ENCODE results near the gene PFN3.
"Not testable (repeated sequence)": the region's sequence is repeated elsewhere in the genome, so short reads cannot be mapped to it uniquely, and the experiment has no call there.

The PFN3 gene

DNA sequence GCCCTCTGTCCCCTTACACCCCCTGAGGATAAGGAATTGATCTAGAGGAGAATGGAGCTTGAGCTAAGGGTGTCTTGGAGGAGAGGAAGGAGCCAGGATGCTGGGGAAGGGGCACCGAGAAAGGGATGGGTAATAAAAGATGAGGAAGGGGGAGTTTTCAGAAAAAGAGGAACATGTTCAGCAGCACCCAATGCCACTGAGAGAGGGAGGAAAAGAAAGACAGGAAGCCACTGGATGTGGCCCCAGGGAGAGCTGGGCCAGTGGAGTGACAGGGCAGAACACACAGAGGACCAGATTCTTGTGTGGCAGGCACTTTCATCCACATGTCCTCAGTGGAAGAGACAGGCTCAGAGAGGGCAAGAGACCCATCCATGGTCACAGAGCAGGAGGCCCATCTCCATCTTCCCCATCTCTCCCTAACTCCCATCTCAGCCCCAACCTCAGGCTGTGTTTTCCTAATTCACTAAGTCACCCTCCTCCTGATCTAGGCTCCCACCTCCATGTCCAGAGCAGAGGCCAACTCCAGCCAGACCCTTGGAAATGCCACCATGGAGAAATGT is 7.2 kb downstream of the PFN3 start:
- no peak for DNase-seq (ENCODE audit: low spot score)

DNA sequence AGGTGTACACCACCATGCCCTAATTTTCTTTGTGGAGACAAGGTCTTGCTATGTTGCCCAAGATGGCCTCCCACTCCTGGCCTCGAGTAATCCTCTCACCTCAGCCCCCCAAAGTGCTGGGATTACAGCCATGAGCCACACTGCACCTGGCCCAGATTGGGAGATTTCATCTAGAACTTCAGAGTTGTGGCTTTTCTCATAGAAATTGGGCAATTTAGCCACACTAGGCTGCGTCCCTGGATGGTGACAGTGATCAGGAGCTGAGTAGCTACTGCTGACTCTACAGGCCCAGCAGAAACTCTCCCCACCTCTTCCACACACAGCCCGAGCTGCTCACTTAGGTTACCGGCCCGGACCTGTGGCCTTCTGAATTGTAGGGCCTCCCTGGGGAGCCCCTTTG is 7.7 kb downstream of the PFN3 start:
- no peak for DNase-seq (ENCODE audit: low spot score)

DNA sequence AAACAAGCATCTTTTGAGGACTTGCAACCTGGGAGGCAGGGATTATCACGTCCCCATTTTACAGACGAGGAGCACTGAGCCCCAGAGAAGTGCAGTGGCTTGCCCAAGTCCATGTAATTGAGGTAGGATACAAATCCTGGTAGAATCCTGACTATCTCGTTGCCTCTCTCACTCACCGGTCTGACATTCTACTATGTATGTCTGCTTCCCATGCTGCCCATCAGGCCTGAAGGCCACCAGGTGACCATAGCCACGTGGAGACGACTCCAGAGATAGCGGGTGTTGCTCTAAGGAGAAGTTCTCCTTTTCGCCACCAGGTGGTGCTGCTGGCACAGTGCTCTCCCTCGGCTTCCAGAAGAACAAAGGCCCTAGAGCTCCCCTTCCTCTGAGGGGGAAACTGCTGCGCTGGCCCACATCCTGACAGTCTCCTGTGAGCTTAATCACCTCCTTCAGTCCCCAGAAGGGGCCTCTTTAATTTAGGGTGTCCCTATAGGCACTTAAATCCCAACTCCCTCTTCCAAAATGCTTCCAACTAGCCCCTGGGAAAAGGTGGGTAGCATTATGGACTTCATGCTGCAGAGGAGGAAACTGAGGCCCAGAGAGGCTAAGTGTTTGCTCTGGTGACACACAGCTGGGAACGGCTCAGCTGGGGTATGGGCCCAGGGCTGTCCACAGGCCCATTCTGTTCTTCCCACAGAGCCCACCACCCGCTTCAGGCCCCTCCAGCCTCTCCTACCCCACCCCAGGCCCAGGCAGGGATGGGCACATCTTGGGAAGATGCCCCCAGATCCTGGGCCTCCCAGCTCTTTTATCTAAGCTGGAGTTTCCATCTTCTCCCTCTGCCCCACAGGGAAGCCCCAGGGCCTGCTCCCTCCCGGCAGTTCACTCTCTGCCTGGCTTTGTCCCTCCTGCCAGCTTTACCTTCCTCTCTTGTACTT is 9.8 kb downstream of the PFN3 start:
- DNase-seq (ENCODE audit: low spot score) = peak; percentile 88

- peak; percentile 53 for DNase-seq (ENCODE audit: low spot score)
Measured at GRCh38 chr5:177389241-177390169, 11.0 kb downstream of the PFN3 start.

DNA sequence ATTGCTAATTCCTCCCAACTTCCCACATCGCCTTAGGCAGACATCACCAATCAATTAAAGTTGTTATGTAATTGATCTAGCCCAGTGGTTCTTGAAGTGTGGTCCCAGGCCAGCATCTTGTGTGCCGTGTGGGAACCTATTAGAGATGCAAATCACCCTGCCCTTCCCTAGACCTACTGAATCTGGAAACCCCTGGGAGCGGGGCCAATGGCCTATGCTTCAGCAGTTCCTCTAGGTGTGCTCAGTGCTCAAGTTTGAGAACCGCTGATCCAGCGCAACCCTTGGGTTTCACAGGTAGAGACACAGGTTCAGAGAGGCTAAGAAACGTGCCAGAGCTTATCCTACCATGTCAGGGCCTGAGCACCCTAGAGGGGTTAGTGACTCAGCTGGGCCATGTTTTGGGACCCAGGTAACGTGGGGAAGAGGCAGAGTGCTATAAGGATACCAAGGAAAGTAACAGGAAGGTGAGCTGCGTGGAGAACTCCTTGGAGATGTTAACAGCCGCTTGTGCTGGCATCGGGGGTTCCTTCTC is 11.9 kb downstream of the PFN3 start:
- no peak for DNase-seq (ENCODE audit: low spot score)

GRCh38 chr5:177387405-177387804 is 13.1 kb downstream of the PFN3 start:
- no peak for DNase-seq (ENCODE audit: low spot score)

GRCh38 chr5:177386542-177386941 is 13.9 kb downstream of the PFN3 start:
- DNase-seq (ENCODE audit: low spot score) = no peak

DNA sequence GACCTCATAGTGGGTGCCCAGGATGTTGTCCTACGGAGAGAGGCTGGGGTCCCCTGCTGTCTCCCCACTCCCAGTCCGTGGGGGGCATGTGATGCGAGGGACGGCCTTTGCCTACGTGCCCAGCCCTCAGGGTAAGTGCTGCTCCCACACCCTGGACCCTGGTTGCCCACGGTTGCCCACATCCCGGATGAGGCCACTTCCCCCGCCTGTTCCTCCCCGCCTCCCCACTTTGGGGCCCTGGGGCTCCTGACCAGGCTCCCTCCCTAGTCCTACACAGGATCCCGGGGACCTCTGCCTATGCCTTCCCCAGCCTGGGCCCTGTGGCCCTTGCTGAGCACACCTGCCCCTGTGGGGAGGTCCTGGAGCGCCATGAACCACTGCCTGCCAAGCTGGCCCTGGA is 14.7 kb downstream of the PFN3 start:
- DNase-seq (ENCODE audit: low spot score) = no peak

DNA sequence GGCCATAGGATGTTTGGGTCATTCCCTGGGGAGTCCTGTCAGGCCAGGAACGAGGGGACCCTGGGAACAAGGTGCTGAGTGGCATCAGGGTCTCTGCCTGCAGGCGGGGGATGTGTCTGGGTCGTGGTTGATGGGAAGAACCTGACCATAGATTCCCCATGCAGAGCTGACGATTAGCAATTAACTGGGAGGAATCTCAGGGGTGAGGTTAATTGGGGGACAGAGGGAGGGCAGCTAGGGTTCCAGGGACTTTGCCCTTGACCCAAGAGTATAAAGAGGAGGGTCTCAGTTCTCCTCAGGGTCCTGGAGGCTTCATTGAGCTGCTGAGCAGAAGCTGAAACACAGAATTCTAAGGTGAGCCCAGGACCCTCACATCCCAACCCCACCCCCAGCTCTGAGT is 16.3 kb downstream of the PFN3 start, which contains the start of gene SLC34A1:
TSS of gene SLC34A1 (plus strand) at position 301 of the 400 bp plus-strand sequence. CDS start 1,308 bp downstream, outside the sequence.
- DNase-seq (ENCODE audit: low spot score) = no peak

DNA sequence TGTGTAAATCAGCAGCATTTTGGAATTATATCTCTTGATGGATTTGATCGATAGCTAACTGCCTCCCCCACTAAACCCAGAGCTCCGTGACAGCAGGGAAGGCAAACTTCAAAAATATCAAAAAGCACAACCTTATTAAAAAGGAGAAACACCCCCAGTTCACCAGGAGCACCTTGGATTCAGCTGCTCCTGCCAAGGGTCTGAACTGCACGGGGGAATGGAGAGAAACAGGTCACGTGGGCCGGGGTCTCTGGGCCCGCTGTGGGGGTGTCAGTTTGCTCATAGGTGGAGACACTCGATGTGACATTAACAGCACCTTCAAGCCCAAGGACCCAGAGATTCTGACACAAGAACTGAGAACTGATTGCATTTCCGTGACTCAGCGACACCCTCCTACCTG is 17.3 kb downstream of the PFN3 start:
- no peak for DNase-seq (ENCODE audit: low spot score)

- DNase-seq (ENCODE audit: low spot score) = no peak
Measured at GRCh38 chr5:177382423-177383029, 17.9 kb downstream of the PFN3 start.

DNA sequence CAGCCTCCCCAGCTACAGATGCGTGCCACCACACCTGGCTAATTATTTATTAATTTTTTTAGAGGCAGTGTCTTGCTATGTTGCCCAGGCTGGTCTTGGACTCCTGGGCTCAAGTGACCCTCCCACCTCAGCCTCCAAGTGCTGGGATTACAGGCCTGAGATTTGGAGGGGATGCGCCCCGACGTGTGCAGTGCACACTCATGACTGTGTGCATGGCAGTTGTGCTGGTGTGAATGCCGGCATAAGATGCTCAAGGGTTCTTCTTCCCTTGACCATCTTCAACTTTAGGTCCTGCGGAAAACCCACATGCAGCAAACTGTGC is 19.7 kb downstream of the PFN3 start:
- no peak for DNase-seq (ENCODE audit: low spot score)

DNA sequence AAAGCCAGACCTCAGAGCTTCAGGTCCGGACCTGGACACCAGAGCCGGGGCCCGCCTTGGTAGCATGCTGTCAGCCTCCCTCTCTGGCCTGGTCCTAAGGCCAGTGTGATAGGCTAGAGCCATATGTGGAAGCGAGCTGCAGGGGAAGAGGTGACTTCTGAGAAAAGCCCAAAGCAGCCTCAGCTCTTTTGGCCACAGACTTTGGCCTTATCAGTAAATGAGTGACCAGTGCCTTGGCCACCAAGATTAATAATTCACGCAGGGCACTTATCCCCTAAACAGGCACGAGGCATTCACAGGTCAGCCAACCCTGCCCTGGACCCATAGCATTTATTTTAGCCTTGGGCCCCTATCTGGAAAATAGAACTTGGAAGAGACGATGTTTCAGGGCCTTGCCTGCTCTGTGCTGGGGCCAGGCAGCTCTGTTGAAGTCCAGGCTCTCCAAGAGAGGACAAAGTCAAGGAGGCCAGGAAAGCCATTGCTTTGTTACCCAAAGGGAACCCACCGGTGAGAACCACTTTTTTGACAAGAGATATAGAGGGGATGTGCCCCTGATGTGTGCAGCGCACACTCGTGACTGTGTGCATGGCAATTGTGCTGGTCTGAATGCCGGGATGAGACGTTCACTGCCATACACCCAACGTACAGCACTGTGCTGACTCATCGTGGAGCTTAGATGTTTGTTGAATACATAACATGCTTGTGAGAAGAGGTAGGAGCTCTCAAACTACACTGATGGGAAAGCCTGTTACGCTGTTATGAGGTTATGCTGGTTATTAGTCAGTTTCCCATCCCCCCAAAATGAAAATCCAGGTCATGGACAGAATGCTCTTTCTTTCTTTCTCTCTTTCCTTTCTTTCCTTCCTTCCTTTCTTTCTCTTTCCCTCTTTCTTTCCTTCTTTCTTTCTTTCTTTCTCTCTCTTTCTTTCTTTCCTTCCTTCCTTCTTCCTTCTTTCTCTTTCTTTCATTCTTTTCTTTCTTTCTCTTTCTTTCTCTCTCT is 21.3 kb downstream of the PFN3 start:
- DNase-seq (ENCODE audit: low spot score) = peak; percentile 67

DNA sequence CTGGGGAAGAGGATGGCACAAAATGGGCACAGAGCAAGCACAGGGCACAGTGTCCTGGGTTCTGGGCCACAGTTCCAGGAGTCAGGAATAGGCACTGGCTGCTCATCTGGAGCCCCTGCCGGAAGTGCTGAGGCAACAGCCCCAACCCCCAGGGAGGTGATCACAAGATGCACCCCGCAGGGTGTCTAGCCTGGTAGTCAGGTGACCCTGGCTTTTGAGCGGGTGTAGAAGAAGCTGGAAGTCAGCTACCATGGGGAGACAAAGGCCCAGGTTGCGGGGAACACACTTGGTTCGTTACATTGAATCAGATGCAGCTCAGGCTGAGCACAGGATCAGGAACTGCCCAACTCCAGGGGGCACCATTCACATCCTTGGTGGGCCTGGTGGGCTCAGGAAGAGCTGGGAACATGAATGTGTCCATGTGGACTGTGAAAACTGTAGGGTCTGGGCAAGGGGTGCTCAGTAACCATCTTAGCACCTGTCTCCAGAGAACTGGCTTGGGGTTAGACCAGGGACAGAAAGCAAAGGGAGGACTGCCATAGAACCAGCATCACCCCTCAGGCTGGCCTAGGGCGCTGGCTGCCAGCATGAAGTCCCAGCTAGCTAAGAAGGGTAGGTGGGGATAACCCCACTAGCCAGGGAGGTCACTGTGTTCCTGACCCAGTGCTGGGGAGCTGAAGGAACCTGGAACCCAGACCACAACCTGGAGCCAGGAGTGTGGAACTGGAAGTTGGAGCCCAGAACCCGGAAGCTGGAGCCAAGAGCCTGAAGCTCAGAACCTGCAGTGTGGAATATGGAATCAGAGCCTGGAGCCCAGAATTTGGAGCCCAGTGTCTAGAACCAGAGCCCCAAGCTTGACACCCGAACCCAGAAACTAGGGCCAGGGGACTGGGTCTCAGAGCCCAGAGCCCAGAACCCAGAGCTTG is 22.3 kb downstream of the PFN3 start:
- DNase-seq (ENCODE audit: low spot score) = no peak

DNA sequence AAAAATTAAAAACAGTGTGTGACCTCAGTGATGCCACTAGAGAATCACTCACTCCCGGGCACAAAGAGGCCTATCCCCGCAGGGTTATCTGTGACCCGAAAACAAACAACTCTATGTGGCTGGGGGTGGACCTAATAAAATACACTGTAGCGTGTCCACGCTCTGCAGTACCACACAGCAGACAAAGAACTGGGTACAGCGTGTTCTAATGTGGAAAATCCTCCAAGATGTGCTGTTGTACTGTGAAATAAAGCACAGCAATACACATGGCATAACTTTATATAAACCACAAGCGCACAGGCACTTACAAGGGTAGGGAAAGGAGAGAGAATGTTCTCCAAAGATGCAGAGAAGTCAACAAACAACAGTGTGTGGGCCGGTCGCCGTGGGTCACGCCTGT is 24.4 kb downstream of the PFN3 start:
- no peak for DNase-seq (ENCODE audit: low spot score)

DNA sequence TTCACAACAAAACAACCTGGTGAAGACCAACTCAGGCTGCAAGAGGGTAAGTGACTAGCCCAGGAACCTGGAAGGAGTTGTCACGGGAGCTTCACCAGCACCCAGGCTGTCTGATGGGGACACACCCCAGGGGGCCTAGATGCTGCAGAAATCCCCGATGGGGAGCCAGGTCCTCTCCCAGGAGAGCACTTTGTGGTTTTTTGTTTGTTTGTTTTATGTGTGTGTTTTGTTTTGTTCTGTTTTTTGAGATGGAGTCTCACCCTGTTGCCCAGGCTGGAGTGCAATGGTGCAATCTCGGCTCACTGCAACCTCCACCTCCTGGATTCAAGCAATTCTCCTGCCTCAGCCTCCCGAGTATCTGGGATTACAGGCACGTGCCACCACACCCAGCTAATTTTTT is 24.9 kb downstream of the PFN3 start:
- not testable (repeated sequence) for DNase-seq (ENCODE audit: low spot score)

DNA sequence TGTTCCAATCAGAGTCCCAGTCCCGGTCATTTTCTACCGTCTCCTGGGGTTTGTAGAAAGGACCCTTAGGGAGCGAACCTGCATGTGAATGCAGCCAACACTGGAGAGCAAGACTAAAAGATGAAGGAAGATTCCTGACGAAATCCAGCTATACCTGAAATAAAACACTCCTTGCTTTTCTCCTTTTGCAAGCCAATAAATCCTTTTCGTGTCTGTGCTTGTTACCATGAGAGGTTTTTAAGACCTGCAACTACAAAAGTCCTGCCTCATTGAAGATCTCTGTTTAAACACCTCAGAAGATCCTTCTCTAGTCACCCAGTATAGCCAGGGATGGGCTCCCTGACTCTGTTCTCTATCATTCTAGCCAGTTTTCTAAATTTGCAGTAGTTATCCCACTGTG is 26.2 kb downstream of the PFN3 start:
- no peak for DNase-seq (ENCODE audit: low spot score)

- DNase-seq (ENCODE audit: low spot score) = no peak
Measured at GRCh38 chr5:177373806-177374205, 26.7 kb downstream of the PFN3 start.

- DNase-seq (ENCODE audit: low spot score) = no peak
Measured at GRCh38 chr5:177372910-177373309, 27.6 kb downstream of the PFN3 start.
